ENCODE measurements around the gene ZNF212. TPM values are rescaled to one million over a fixed set of nuclear protein-coding genes. Genes with fewer than 3 reads are reported as not detected.
"Not testable (repeated sequence)": the region's sequence is repeated elsewhere in the genome, so short reads cannot be mapped to it uniquely, and the experiment has no call there.

The ZNF212 gene
- polyA plus RNA-seq, 1 donor: 14.0 TPM

- peaks cover 48% of the 10 kb centered on the region for H3K36me3 ChIP-seq (ENCODE audit: control insufficient read depth, insufficient read depth, low read length)
- DNase-seq; H3K9me3 ChIP-seq (ENCODE audit: control insufficient read depth, low read depth, low read length); H3K4me1 ChIP-seq (ENCODE audit: control insufficient read depth, insufficient read depth, low read length); H3K27me3 ChIP-seq (ENCODE audit: control insufficient read depth, insufficient read depth, low read length); H3K27ac ChIP-seq (ENCODE audit: low read length); H3K4me3 ChIP-seq (ENCODE audit: low read length): not testable (repeated sequence)
- no CpG with 5 or more reads among the region's 10 CpGs for WGBS (ENCODE audit: insufficient coverage, low lambda C conversion rate)
Measured at GRCh38 chr7:149251518-149251917, 12.1 kb downstream of the ZNF212 start.

GRCh38 chr7:149252378-149252777 is 12.9 kb downstream of the ZNF212 start:
- Histone ChIP-seq H3K4me1 (ENCODE audit: control insufficient read depth, insufficient read depth, low read length) (no peaks in the 10 kb centered on the region), H3K27me3 (ENCODE audit: control insufficient read depth, insufficient read depth, low read length) (no peaks in the 10 kb centered on the region), H3K36me3 (ENCODE audit: control insufficient read depth, insufficient read depth, low read length) (peaks cover 48% of the 10 kb centered on the region), H3K27ac (ENCODE audit: low read length) (no peak overlapping the region), H3K9me3 (ENCODE audit: control insufficient read depth, low read depth, low read length) (no peaks in the 10 kb centered on the region), H3K4me3 (ENCODE audit: low read length) (no peak overlapping the region)
- DNase-seq: no peak
- no CpG with 5 or more reads among the region's 2 CpGs for WGBS (ENCODE audit: insufficient coverage, low lambda C conversion rate)

- Histone ChIP-seq H3K4me1 (ENCODE audit: control insufficient read depth, insufficient read depth, low read length) (no peaks in the 10 kb centered on the region), H3K36me3 (ENCODE audit: control insufficient read depth, insufficient read depth, low read length) (peaks cover 48% of the 10 kb centered on the region), H3K9me3 (ENCODE audit: control insufficient read depth, low read depth, low read length) (no peaks in the 10 kb centered on the region), H3K27ac (ENCODE audit: low read length) (no peak overlapping the region), H3K4me3 (ENCODE audit: low read length) (no peak overlapping the region), H3K27me3 (ENCODE audit: control insufficient read depth, insufficient read depth, low read length) (no peaks in the 10 kb centered on the region)
- no CpG with 5 or more reads among the region's 7 CpGs for WGBS (ENCODE audit: insufficient coverage, low lambda C conversion rate)
- DNase-seq: no peak
Measured at GRCh38 chr7:149253665-149254064, 14.2 kb downstream of the ZNF212 start.

- WGBS (ENCODE audit: insufficient coverage, low lambda C conversion rate): no CpG with 5 or more reads among the region's 16 CpGs
- DNase-seq: no peak
- Histone ChIP-seq H3K4me3 (ENCODE audit: low read length) (no peak overlapping the region), H3K27me3 (ENCODE audit: control insufficient read depth, insufficient read depth, low read length) (no peaks in the 10 kb centered on the region), H3K27ac (ENCODE audit: low read length) (no peak overlapping the region), H3K4me1 (ENCODE audit: control insufficient read depth, insufficient read depth, low read length) (no peaks in the 10 kb centered on the region), H3K9me3 (ENCODE audit: control insufficient read depth, low read depth, low read length) (no peaks in the 10 kb centered on the region), H3K36me3 (ENCODE audit: control insufficient read depth, insufficient read depth, low read length) (peaks cover 48% of the 10 kb centered on the region)
Measured at GRCh38 chr7:149254181-149254858, 14.9 kb downstream of the ZNF212 start.

- Histone ChIP-seq H3K4me3 (ENCODE audit: low read length) (no peak overlapping the region), H3K27me3 (ENCODE audit: control insufficient read depth, insufficient read depth, low read length) (no peaks in the 10 kb centered on the region), H3K36me3 (ENCODE audit: control insufficient read depth, insufficient read depth, low read length) (peaks cover 48% of the 10 kb centered on the region), H3K27ac (ENCODE audit: low read length) (no peak overlapping the region), H3K9me3 (ENCODE audit: control insufficient read depth, low read depth, low read length) (no peaks in the 10 kb centered on the region), H3K4me1 (ENCODE audit: control insufficient read depth, insufficient read depth, low read length) (no peaks in the 10 kb centered on the region)
- no CpG with 5 or more reads among the region's 5 CpGs for WGBS (ENCODE audit: insufficient coverage, low lambda C conversion rate)
- DNase-seq: no peak
Measured at GRCh38 chr7:149255174-149255573, 15.7 kb downstream of the ZNF212 start.

GRCh38 chr7:149256568-149256967 is 17.1 kb downstream of the ZNF212 start:
- Histone ChIP-seq H3K27ac (ENCODE audit: low read length) (no peak overlapping the region), H3K27me3 (ENCODE audit: control insufficient read depth, insufficient read depth, low read length) (no peaks in the 10 kb centered on the region), H3K4me3 (ENCODE audit: low read length) (no peak overlapping the region), H3K4me1 (ENCODE audit: control insufficient read depth, insufficient read depth, low read length) (no peaks in the 10 kb centered on the region), H3K36me3 (ENCODE audit: control insufficient read depth, insufficient read depth, low read length) (peaks cover 39% of the 10 kb centered on the region), H3K9me3 (ENCODE audit: control insufficient read depth, low read depth, low read length) (no peaks in the 10 kb centered on the region)
- DNase-seq: no peak
- WGBS (ENCODE audit: insufficient coverage, low lambda C conversion rate): no CpG with 5 or more reads among the region's 4 CpGs

GRCh38 chr7:149257146-149257545 is 17.7 kb downstream of the ZNF212 start:
- Histone ChIP-seq H3K36me3 (ENCODE audit: control insufficient read depth, insufficient read depth, low read length) (peaks cover 35% of the 10 kb centered on the region), H3K9me3 (ENCODE audit: control insufficient read depth, low read depth, low read length) (no peaks in the 10 kb centered on the region), H3K27ac (ENCODE audit: low read length) (no peak overlapping the region), H3K4me3 (ENCODE audit: low read length) (no peak overlapping the region), H3K4me1 (ENCODE audit: control insufficient read depth, insufficient read depth, low read length) (no peaks in the 10 kb centered on the region), H3K27me3 (ENCODE audit: control insufficient read depth, insufficient read depth, low read length) (no peaks in the 10 kb centered on the region)
- no CpG with 5 or more reads among the region's 2 CpGs for WGBS (ENCODE audit: insufficient coverage, low lambda C conversion rate)
- no peak for DNase-seq

GRCh38 chr7:149261316-149261828 is 21.9 kb downstream of the ZNF212 start:
- H3K4me3 ChIP-seq (ENCODE audit: low read length): peak overlapping the region; percentile 43
- no CpG with 5 or more reads among the region's 16 CpGs for WGBS (ENCODE audit: insufficient coverage, low lambda C conversion rate)
- peaks cover 9% of the 10 kb centered on the region for H3K36me3 ChIP-seq (ENCODE audit: control insufficient read depth, insufficient read depth, low read length)
- peaks cover 3% of the 10 kb centered on the region for H3K9me3 ChIP-seq (ENCODE audit: control insufficient read depth, low read depth, low read length)
- H3K27me3 ChIP-seq (ENCODE audit: control insufficient read depth, insufficient read depth, low read length): no peaks in the 10 kb centered on the region
- DNase-seq: no peak
- peaks cover 5% of the 10 kb centered on the region for H3K4me1 ChIP-seq (ENCODE audit: control insufficient read depth, insufficient read depth, low read length)
- H3K27ac ChIP-seq (ENCODE audit: low read length): peak overlapping the region; percentile 37

GRCh38 chr7:149261829-149262617 is 22.6 kb downstream of the ZNF212 start, which contains the start of gene ZNF783:
ZNF783 (plus strand) TSS chr7:149262196; CDS start chr7:149262334, 138 bp downstream.
- Histone ChIP-seq H3K9me3 (ENCODE audit: control insufficient read depth, low read depth, low read length) (peaks cover 3% of the 10 kb centered on the region), H3K4me3 (ENCODE audit: low read length) (peak within 1 kb of the TSS; percentile 48), H3K27me3 (ENCODE audit: control insufficient read depth, insufficient read depth, low read length) (no peaks in the 10 kb centered on the region), H3K36me3 (ENCODE audit: control insufficient read depth, insufficient read depth, low read length) (peaks cover 16% of the 10 kb centered on the region), H3K27ac (ENCODE audit: low read length) (peak within 1 kb of the TSS; percentile 37), H3K4me1 (ENCODE audit: control insufficient read depth, insufficient read depth, low read length) (peaks cover 5% of the 10 kb centered on the region)
- DNase-seq: peak; percentile 86 to 95
- WGBS (ENCODE audit: insufficient coverage, low lambda C conversion rate): no CpG with 5 or more reads among the region's 115 CpGs

- DNase-seq: no peak
- WGBS (ENCODE audit: insufficient coverage, low lambda C conversion rate): no CpG with 5 or more reads among the region's 21 CpGs
- peaks cover 32% of the 10 kb centered on the region for H3K36me3 ChIP-seq (ENCODE audit: control insufficient read depth, insufficient read depth, low read length)
Measured at GRCh38 chr7:149266451-149266850, 27.0 kb downstream of the ZNF212 start.

More at GRCh38 chr7:149266451-149266850, 27.0 kb downstream of the ZNF212 start:
- Histone ChIP-seq H3K27me3 (ENCODE audit: control insufficient read depth, insufficient read depth, low read length) (no peaks in the 10 kb centered on the region), H3K4me3 (ENCODE audit: low read length) (no peak overlapping the region), H3K4me1 (ENCODE audit: control insufficient read depth, insufficient read depth, low read length) (peaks cover 5% of the 10 kb centered on the region), H3K9me3 (ENCODE audit: control insufficient read depth, low read depth, low read length) (peaks cover 3% of the 10 kb centered on the region), H3K27ac (ENCODE audit: low read length) (no peak overlapping the region)

Measured in large intestine (tissue), 3 donors.